PFSK-1 (cell line): ENCODE measurements around the gene C3.

Experiments
- FOXP2 ChIP-seq: optimal IDR thresholded peaks from 2 replicates; pipeline ENCODE3; 2011; ENCODE audit warnings: borderline replicate concordance, control low read depth, inconsistent platforms; ENCODE audit not compliant: insufficient read depth; ENCODE audit errors: extremely low read length, extremely low read depth
- POLR2AphosphoS5 ChIP-seq: IDR thresholded peaks from 2 replicates; pipeline ENCODE4 v1.6.1; 2012; ENCODE audit warnings: low read depth, mild to moderate bottlenecking, control low read depth, low read length, moderate library complexity
- SIN3A ChIP-seq: IDR thresholded peaks from 2 replicates; pipeline ENCODE4 v1.6.1; 2012; ENCODE audit warnings: mild to moderate bottlenecking, low read length, moderate library complexity, borderline replicate concordance; ENCODE audit not compliant: insufficient read depth
- TAF1 ChIP-seq: IDR thresholded peaks from 2 replicates; pipeline ENCODE4 v1.6.1; 2012; ENCODE audit warnings: low read length, control low read depth, borderline replicate concordance; ENCODE audit not compliant: insufficient read depth
- TF ChIP-seq, protein P1 (sequence below), 2 experiments: IDR thresholded peaks; 2 replicates each; pipeline versions ENCODE4 v1.6.1 to v1.8.0; 2011 to 2012; ENCODE audit warnings: low read depth in 2 of 2, low read length in 2 of 2, control low read depth in 1 of 2, inconsistent platforms in 1 of 2, mild to moderate bottlenecking in 1 of 2, moderate library complexity in 1 of 2; ENCODE audit not compliant: insufficient read depth in 1 of 2

The C3 gene

GRCh38 chr19:6766357-6767080, 46.1 kb upstream of the C3 start:
- no peak for TF ChIP-seq FOXP2
- TF ChIP-seq, protein P1, sequence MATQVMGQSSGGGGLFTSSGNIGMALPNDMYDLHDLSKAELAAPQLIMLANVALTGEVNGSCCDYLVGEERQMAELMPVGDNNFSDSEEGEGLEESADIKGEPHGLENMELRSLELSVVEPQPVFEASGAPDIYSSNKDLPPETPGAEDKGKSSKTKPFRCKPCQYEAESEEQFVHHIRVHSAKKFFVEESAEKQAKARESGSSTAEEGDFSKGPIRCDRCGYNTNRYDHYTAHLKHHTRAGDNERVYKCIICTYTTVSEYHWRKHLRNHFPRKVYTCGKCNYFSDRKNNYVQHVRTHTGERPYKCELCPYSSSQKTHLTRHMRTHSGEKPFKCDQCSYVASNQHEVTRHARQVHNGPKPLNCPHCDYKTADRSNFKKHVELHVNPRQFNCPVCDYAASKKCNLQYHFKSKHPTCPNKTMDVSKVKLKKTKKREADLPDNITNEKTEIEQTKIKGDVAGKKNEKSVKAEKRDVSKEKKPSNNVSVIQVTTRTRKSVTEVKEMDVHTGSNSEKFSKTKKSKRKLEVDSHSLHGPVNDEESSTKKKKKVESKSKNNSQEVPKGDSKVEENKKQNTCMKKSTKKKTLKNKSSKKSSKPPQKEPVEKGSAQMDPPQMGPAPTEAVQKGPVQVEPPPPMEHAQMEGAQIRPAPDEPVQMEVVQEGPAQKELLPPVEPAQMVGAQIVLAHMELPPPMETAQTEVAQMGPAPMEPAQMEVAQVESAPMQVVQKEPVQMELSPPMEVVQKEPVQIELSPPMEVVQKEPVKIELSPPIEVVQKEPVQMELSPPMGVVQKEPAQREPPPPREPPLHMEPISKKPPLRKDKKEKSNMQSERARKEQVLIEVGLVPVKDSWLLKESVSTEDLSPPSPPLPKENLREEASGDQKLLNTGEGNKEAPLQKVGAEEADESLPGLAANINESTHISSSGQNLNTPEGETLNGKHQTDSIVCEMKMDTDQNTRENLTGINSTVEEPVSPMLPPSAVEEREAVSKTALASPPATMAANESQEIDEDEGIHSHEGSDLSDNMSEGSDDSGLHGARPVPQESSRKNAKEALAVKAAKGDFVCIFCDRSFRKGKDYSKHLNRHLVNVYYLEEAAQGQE (IDR thresholded peaks at IDR 0.05; ENCODE audit: insufficient read depth in 1 of 2, low read depth in 2 of 2, low read length in 2 of 2), result no peak
- TF ChIP-seq TAF1, result no peak
- TF ChIP-seq POLR2AphosphoS5, result no peak
- no peak for TF ChIP-seq SIN3A

DNA sequence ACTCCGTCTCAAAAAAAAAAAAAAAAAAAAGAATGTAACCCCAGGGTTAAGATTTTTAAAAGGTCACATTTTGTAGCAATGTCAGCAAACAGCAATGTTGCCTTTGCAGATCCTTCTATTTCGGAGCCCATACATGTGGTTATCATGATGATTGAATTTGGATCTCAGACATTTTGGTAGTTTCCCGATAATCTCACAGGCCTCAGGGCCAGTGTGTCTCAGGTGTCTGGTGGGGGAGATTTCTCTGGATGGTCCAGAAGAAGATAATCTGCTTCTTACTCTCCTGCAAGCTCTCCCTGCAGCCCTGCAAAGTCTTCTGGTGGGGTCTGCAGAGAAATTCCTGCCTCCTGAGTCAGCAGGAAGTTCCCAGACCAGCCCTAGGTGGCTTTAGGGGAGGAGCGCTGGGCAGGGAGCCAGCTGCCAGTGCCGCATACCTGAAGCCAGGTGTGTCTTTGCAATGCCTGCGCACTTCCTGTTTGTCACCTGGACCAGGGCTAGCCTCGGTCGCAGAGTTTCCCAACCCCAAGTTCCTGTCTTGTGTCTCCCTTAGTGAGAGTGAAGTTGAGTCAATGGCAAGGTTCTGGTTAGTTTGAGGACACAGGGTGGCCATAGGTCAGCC, 45.4 kb upstream of the C3 start:
- TF ChIP-seq, protein P1 (IDR thresholded peaks at IDR 0.05; ENCODE audit: insufficient read depth in 1 of 2, low read depth in 2 of 2, low read length in 2 of 2), result no peak
- TF ChIP-seq FOXP2 (no peak), TAF1 (no peak), POLR2AphosphoS5 (no peak), SIN3A (no peak)

- TF ChIP-seq POLR2AphosphoS5 (no peak), FOXP2 (no peak), SIN3A (no peak), TAF1 (no peak)
- TF ChIP-seq, protein P1 (IDR thresholded peaks at IDR 0.05; ENCODE audit: insufficient read depth in 1 of 2, low read depth in 2 of 2, low read length in 2 of 2), result no peak
Measured at GRCh38 chr19:6761053-6761676, 40.7 kb upstream of the C3 start.

- no peak for TF ChIP-seq POLR2AphosphoS5
- TF ChIP-seq TAF1, result no peak
- no peak for TF ChIP-seq FOXP2
Measured at GRCh38 chr19:6760606-6761005, 40.2 kb upstream of the C3 start.

- no peak for TF ChIP-seq TAF1
- no peak for TF ChIP-seq SIN3A
- no peak for TF ChIP-seq FOXP2
- TF ChIP-seq POLR2AphosphoS5, result no peak
- TF ChIP-seq, protein P1 (IDR thresholded peaks at IDR 0.05; ENCODE audit: insufficient read depth in 1 of 2, low read depth in 2 of 2, low read length in 2 of 2), result no peak
Measured at GRCh38 chr19:6754653-6755463, 34.4 kb upstream of the C3 start.
